Loucy (cell line): ENCODE results near the gene RPS6KA2.
A peak's percentile ranks its signal among the peaks of the same experiment; 100 is the strongest.

Experiments used
- H2AFZ ChIP-seq: fragments of 200-600 bp; sonication (generic); 2 replicates; pipeline ENCODE4 v1.6.0; 2016; ENCODE audit warnings: antibody characterized with exemption, mild to moderate bottlenecking, low read length, moderate library complexity
- H3F3A ChIP-seq: fragments of 200-600 bp; 2 replicates; pipeline ENCODE4 v1.6.0; 2016; ENCODE audit warnings: antibody characterized with exemption, low read depth, mild to moderate bottlenecking
- H3K27me3 ChIP-seq: fragments of 200-600 bp; sonication (generic); 2 replicates; pipeline ENCODE4 v1.6.1; 2014; ENCODE audit warnings: low read length, mild to moderate bottlenecking; ENCODE audit not compliant: insufficient read depth, poor library complexity, severe bottlenecking
- H3K36me3 ChIP-seq: fragments of 200-600 bp; sonication (generic); 2 replicates; pipeline ENCODE4 v1.6.1; 2016; ENCODE audit warnings: low read length; ENCODE audit not compliant: insufficient read depth
- H3K4me1 ChIP-seq: fragments of 200-600 bp; sonication (generic); 2 replicates; pipeline ENCODE4 v1.5.1; 2014; ENCODE audit warnings: low read length, mild to moderate bottlenecking; ENCODE audit not compliant: insufficient read depth, poor library complexity, severe bottlenecking
- H3K4me2 ChIP-seq: fragments of 200-600 bp; sonication (generic); 2 replicates; pipeline ENCODE4 v1.6.0; 2014; ENCODE audit warnings: antibody characterized with exemption, low read length, low read depth, mild to moderate bottlenecking; ENCODE audit not compliant: poor library complexity, severe bottlenecking
- H3K4me3 ChIP-seq: fragments of 200-600 bp; sonication (generic); 2 replicates; pipeline ENCODE4 v1.5.1; 2014; ENCODE audit warnings: low read length, mild to moderate bottlenecking, mixed read lengths; ENCODE audit not compliant: poor library complexity, severe bottlenecking
- H3K79me2 ChIP-seq: fragments of 200-600 bp; sonication (generic); 2 replicates; pipeline ENCODE4 v1.6.1; 2014; ENCODE audit warnings: low read length; ENCODE audit not compliant: insufficient read depth
- H3K9ac ChIP-seq: fragments of 200-600 bp; sonication (generic); 2 replicates; pipeline ENCODE4 v1.6.0; 2014; ENCODE audit warnings: mild to moderate bottlenecking, low read depth, low read length, moderate library complexity; ENCODE audit not compliant: poor library complexity, severe bottlenecking
- H3K9me2 ChIP-seq: fragments of 200-600 bp; sonication (generic); replicated peaks from 2 replicates; pipeline ENCODE4 v1.6.1; 2016; ENCODE audit warnings: low read depth, low read length, mixed read lengths
- H3K9me3 ChIP-seq: fragments of 200-600 bp; sonication (generic); 2 replicates; pipeline ENCODE4 v1.6.1; 2014; ENCODE audit warnings: mild to moderate bottlenecking, antibody characterized with exemption, low read length, low read depth; ENCODE audit not compliant: insufficient read depth
- H4K20me1 ChIP-seq: fragments of 200-600 bp; sonication (generic); 2 replicates; pipeline ENCODE4 v1.6.0; 2014; ENCODE audit warnings: antibody characterized with exemption, low read length, mild to moderate bottlenecking; ENCODE audit not compliant: insufficient read depth, poor library complexity, severe bottlenecking
- EZH2phosphoT487 ChIP-seq: fragments of 200-600 bp; IDR thresholded peaks from 2 replicates; pipeline ENCODE4 v1.6.1; 2018; ENCODE audit warnings: antibody characterized with exemption, mild to moderate bottlenecking, moderate library complexity, borderline replicate concordance
- TF ChIP-seq, protein P1 (sequence below): fragments of 200-600 bp; sonication (generic); conservative IDR thresholded peaks from 2 replicates; pipeline ENCODE4 v1.5.1; 2014; ENCODE audit warnings: mild to moderate bottlenecking, antibody characterized with exemption, low read length

RPS6KA2 gene

DNA sequence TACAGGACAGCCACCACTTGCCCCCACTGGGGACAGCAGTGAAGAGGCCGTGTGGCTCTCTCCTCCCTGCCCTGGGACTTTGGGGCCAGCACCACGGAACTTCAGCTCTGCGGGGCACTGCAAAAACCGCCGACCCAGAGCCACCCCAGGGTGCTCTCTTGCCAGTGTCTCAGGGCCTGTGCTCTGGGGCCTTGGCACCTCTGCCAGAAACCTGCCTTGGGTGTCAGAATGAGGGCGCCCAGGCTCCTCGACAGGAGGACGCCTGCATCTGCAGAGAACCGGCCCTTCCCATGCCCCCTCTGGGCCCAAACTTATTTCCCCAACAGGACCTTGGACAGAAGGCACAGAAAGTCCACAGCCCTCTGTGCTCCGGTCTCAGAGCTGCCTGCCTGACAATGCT is 167.1 kb downstream of the RPS6KA2 start:
- Histone ChIP-seq H3K27me3 (no peaks in the 10 kb centered on the region), H3K4me2 (no peak overlapping the region), H3K9ac (no peak overlapping the region), H3K4me3 (no peak overlapping the region), H3K79me2 (no peaks in the 10 kb centered on the region), H2AFZ (no peak overlapping the region), H3F3A (no peaks in the 10 kb centered on the region), H4K20me1 (no peaks in the 10 kb centered on the region), H3K4me1 (peaks cover 6% of the 10 kb centered on the region), H3K9me2 (no peaks in the 10 kb centered on the region), H3K9me3 (peaks cover 3% of the 10 kb centered on the region; the same call in 1 of the 2 replicates), H3K36me3 (no peaks in the 10 kb centered on the region)
- TF ChIP-seq EZH2phosphoT487 = no peak
- TF ChIP-seq, protein P1, sequence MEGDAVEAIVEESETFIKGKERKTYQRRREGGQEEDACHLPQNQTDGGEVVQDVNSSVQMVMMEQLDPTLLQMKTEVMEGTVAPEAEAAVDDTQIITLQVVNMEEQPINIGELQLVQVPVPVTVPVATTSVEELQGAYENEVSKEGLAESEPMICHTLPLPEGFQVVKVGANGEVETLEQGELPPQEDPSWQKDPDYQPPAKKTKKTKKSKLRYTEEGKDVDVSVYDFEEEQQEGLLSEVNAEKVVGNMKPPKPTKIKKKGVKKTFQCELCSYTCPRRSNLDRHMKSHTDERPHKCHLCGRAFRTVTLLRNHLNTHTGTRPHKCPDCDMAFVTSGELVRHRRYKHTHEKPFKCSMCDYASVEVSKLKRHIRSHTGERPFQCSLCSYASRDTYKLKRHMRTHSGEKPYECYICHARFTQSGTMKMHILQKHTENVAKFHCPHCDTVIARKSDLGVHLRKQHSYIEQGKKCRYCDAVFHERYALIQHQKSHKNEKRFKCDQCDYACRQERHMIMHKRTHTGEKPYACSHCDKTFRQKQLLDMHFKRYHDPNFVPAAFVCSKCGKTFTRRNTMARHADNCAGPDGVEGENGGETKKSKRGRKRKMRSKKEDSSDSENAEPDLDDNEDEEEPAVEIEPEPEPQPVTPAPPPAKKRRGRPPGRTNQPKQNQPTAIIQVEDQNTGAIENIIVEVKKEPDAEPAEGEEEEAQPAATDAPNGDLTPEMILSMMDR = no peak

DNA sequence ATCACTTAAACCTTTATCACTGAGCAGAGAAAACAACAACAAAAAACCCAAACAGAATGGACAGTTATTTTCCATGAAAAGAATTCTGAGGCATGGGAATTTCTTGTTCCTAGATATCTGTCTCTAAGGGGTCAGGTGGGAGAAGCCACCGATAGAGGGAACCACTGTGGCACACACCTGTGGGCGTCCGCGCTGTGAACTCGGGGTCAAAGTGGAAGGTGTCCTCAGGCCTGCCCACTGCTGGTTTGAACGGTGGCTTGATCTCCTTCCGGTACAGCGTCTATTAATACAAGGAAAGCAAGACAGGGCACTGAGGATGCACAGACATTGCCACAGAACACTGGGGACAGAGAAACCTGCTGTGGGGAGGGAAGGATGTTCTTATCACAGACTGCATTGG is 167.8 kb downstream of the RPS6KA2 start:
- H2AFZ ChIP-seq = no peak overlapping the region
- no peak overlapping the region for H3K4me2 ChIP-seq
- TF ChIP-seq, protein P1 = no peak
- TF ChIP-seq EZH2phosphoT487 = no peak
- H3K9me3 ChIP-seq = peaks cover 3% of the 10 kb centered on the region; the same call in 1 of the 2 replicates
- no peaks in the 10 kb centered on the region for H3F3A ChIP-seq
- H3K27me3 ChIP-seq = no peaks in the 10 kb centered on the region
- no peaks in the 10 kb centered on the region for H3K9me2 ChIP-seq
- H4K20me1 ChIP-seq = no peaks in the 10 kb centered on the region
- peaks cover 6% of the 10 kb centered on the region for H3K4me1 ChIP-seq
- no peaks in the 10 kb centered on the region for H3K36me3 ChIP-seq
- H3K79me2 ChIP-seq = no peaks in the 10 kb centered on the region
- no peak overlapping the region for H3K4me3 ChIP-seq
- no peak overlapping the region for H3K9ac ChIP-seq

DNA sequence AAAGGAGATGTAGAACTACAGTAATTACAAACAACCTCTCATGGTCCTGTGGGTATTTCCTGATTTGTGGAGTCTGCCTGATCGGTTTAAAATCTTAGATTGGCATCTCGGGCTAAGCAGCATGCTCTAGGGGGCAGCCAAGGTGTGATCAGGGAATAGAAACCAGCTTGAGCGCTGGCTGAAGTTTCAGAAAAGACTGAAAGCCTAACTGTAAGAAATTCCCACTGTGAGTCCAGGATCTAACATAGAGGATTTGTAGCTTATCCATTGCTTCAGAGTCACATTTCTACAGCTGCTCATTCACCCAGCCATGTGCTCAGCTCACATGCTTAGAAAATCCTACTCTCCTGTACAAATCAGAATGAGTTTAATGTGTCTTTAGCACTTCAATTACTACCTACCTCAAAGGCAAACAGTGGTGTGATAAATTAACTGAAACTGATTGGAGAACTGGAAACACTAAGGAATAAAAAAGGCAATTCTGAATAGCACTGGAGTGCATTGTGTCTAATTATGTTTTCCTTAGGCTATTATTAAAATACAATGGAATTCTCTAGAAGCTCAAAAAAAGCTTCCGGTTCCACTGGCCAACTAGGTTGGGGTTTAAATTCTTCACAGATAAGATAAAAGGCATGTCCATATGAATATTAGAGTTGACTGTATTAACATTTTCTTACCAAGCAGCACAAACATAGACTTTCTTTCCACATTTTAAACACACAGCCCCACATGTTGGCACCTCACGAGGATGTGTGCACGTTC is 170.5 kb downstream of the RPS6KA2 start:
- Histone ChIP-seq H3K9ac (no peak overlapping the region), H3K4me2 (no peak overlapping the region), H4K20me1 (no peaks in the 10 kb centered on the region), H3K27me3 (no peaks in the 10 kb centered on the region), H3K79me2 (no peaks in the 10 kb centered on the region), H3K9me2 (no peaks in the 10 kb centered on the region), H3F3A (no peaks in the 10 kb centered on the region), H3K9me3 (peaks cover 3% of the 10 kb centered on the region; the same call in 1 of the 2 replicates), H3K36me3 (no peaks in the 10 kb centered on the region), H2AFZ (no peak overlapping the region), H3K4me1 (peaks cover 6% of the 10 kb centered on the region), H3K4me3 (no peak overlapping the region)
- TF ChIP-seq EZH2phosphoT487 = no peak
- TF ChIP-seq, protein P1 = peak; percentile 52
